Measurements from ENCODE around the gene PCDH10.

The PCDH10 gene

GRCh38 chr4:133152831-133153481 is 3.9 kb downstream of the PCDH10 start:
- in situ Hi-C loops (cut with MboI; ENCODE audit: low pct_unique_long_range_greater_than_20kb, low sequenced_read_pairs, unreplicated experiment), result no loop called here
- TF ChIP-seq, protein P1, sequence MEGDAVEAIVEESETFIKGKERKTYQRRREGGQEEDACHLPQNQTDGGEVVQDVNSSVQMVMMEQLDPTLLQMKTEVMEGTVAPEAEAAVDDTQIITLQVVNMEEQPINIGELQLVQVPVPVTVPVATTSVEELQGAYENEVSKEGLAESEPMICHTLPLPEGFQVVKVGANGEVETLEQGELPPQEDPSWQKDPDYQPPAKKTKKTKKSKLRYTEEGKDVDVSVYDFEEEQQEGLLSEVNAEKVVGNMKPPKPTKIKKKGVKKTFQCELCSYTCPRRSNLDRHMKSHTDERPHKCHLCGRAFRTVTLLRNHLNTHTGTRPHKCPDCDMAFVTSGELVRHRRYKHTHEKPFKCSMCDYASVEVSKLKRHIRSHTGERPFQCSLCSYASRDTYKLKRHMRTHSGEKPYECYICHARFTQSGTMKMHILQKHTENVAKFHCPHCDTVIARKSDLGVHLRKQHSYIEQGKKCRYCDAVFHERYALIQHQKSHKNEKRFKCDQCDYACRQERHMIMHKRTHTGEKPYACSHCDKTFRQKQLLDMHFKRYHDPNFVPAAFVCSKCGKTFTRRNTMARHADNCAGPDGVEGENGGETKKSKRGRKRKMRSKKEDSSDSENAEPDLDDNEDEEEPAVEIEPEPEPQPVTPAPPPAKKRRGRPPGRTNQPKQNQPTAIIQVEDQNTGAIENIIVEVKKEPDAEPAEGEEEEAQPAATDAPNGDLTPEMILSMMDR (IDR thresholded peaks at IDR 0.05; ENCODE audit: extremely low read depth, insufficient read depth, missing control alignments), result no peak
- peak; percentile 22 for DNase-seq (ENCODE audit: low spot score)

- in situ Hi-C loops (cut with MboI; ENCODE audit: low pct_unique_long_range_greater_than_20kb, low sequenced_read_pairs, unreplicated experiment), result no loop called here
- TF ChIP-seq, protein P1 (IDR thresholded peaks at IDR 0.05; ENCODE audit: extremely low read depth, insufficient read depth, missing control alignments), result peak; percentile 62
- DNase-seq (ENCODE audit: low spot score), result peak; percentile 43
Measured at GRCh38 chr4:133154725-133155124, 5.6 kb downstream of the PCDH10 start.

- in situ Hi-C loops (cut with MboI; ENCODE audit: low pct_unique_long_range_greater_than_20kb, low sequenced_read_pairs, unreplicated experiment), result no loop called here
- no peak for DNase-seq (ENCODE audit: low spot score)
- TF ChIP-seq, protein P1 (IDR thresholded peaks at IDR 0.05; ENCODE audit: extremely low read depth, insufficient read depth, missing control alignments), result no peak
Measured at GRCh38 chr4:133156096-133156495, 7.0 kb downstream of the PCDH10 start.

DNA sequence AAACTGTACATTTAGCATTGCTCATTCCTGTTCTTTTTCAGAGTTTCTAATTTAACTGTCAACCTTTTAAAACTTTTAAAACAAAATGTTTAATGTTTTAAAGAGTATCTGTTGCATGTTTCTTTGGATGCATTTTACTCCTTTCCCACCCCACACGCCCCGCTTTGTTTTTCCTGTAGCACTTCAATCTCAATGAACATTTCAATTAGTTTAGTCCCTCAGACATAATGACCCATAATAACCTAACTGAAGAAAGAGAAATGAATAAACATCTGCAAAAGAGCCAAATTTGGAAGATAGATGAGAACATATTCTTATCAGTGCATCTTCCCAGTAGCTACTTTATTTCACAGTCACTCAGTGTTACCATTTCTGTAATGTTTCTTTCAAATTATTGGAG is 7.5 kb downstream of the PCDH10 start:
- TF ChIP-seq, protein P1 (IDR thresholded peaks at IDR 0.05; ENCODE audit: extremely low read depth, insufficient read depth, missing control alignments), result no peak
- DNase-seq (ENCODE audit: low spot score), result no peak
- in situ Hi-C loops (cut with MboI; ENCODE audit: low pct_unique_long_range_greater_than_20kb, low sequenced_read_pairs, unreplicated experiment), result no loop called here

DNA sequence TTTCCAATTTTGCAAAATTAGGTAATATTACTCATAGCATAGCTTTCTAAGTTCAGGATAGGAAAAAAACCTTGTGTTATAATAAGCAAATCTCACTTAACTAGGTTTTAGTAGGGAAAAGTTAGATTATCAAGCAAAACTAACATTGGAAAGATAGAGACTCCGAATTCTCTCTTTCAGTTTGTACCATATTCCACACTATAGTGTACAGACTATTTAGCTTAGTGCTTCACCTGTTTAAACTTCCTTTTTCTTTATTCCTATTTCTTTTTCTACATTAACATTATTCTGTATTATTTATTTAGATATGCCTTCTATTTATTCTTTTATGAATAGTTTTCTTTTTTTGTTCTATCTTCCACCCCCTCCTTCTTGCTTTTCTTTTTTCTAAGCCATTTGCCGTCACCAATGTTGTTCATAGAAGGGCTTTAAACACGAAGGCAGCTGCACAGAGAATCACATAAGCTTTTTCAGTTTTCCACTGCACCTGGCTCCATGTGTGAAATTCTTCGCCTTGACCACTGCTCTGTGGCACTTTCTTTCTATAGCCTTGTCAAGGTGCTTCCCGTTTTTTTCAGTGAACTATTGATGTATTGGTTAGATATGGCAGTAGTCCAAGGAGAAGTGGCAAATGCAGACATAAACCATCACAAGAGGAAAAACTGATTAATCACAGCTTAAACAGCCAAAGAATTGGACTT is 8.5 kb downstream of the PCDH10 start:
- in situ Hi-C loops (cut with MboI; ENCODE audit: low pct_unique_long_range_greater_than_20kb, low sequenced_read_pairs, unreplicated experiment), result no loop called here
- TF ChIP-seq, protein P1 (IDR thresholded peaks at IDR 0.05; ENCODE audit: extremely low read depth, insufficient read depth, missing control alignments), result no peak
- no peak for DNase-seq (ENCODE audit: low spot score)

GRCh38 chr4:133160853-133161252 is 11.8 kb downstream of the PCDH10 start:
- in situ Hi-C loops (cut with MboI; ENCODE audit: low pct_unique_long_range_greater_than_20kb, low sequenced_read_pairs, unreplicated experiment), result no loop called here
- TF ChIP-seq, protein P1 (IDR thresholded peaks at IDR 0.05; ENCODE audit: extremely low read depth, insufficient read depth, missing control alignments), result no peak
- DNase-seq (ENCODE audit: low spot score), result no peak
